SK-N-SH (cell line): ENCODE results near the gene HOXA2. TPM values are rescaled to one million over a fixed set of nuclear protein-coding genes. Genes with fewer than 3 reads are reported as not detected.
A peak's percentile ranks its signal among the peaks of the same experiment; 100 is the strongest.

ENCODE experiments used
- CTCF ChIA-PET: fragments of 300-600, 350-600 bp; formaldehyde crosslinking; extraction: SDS; loops from one replicate; lab custom pipeline; 2021; lab: Yijun Ruan, JAX
- POLR2A ChIA-PET: fragments of 350-600 bp; sonication (Branson Sonifier 250); formaldehyde crosslinking; extraction: SDS; loops from one replicate; lab custom pipeline; 2020; ENCODE audit warnings: antibody characterized with exemption, inconsistent platforms; lab: Yijun Ruan, JAX
- DNase-seq: peaks from one replicate; pipeline ENCODE4 v3.0.0; 2012
- H2AFZ ChIP-seq: fragments of 200-600 bp; sonication (generic); 2 replicates; pipeline ENCODE4 v1.8.1; 2016; ENCODE audit warnings: antibody characterized with exemption, mild to moderate bottlenecking, low read depth
- H3F3A ChIP-seq: fragments of 200-600 bp; sonication (generic); replicated peaks from 2 replicates; pipeline ENCODE3; 2016; ENCODE audit warnings: antibody characterized with exemption, mild to moderate bottlenecking; ENCODE audit not compliant: insufficient read depth
- H3K27ac ChIP-seq, 2 experiments: fragments of 200-500 bp in 1 of 2; fragments of 200-600 bp in 1 of 2; sonication (Bioruptor generic) in 1 of 2; sonication (generic), shearing (Covaris generic) in 1 of 2; 2 replicates each; pipeline versions ENCODE4 v1.5.1 to v1.6.1; 2014 to 2016; ENCODE audit warnings: low read depth in 2 of 2, inconsistent platforms in 1 of 2, low read length in 1 of 2, mild to moderate bottlenecking in 1 of 2, mixed read lengths in 1 of 2
- H3K27me3 ChIP-seq: fragments of 200-600 bp; sonication (generic), shearing (Covaris generic); 2 replicates; pipeline ENCODE4 v1.6.1; 2016; ENCODE audit warnings: mixed run types; ENCODE audit not compliant: insufficient read depth
- H3K36me3 ChIP-seq, 2 experiments: fragments of 200-500 bp in 1 of 2; fragments of 200-600 bp in 1 of 2; sonication (Bioruptor generic) in 1 of 2; sonication (generic) in 1 of 2; replicated peaks in 1 of 2; 2 replicates each; pipeline versions ENCODE3 to v1.5.1; 2014 to 2016; ENCODE audit warnings: low read length in 1 of 2, mild to moderate bottlenecking in 1 of 2; ENCODE audit not compliant: insufficient read depth in 2 of 2, control insufficient read depth in 1 of 2
- H3K4me1 ChIP-seq, 2 experiments: fragments of 200-500 bp in 1 of 2; fragments of 200-600 bp in 1 of 2; sonication (Bioruptor generic) in 1 of 2; sonication (generic), shearing (Covaris generic) in 1 of 2; 2 replicates each; pipeline versions ENCODE4 v1.5.1 to v1.6.1; 2014 to 2016; ENCODE audit warnings: low read depth in 1 of 2, low read length in 1 of 2, mixed run types in 1 of 2; ENCODE audit not compliant: insufficient read depth in 2 of 2, control insufficient read depth in 1 of 2
- H3K4me2 ChIP-seq: fragments of 200-600 bp; sonication (generic), shearing (Covaris generic); 2 replicates; pipeline ENCODE4 v1.6.1; 2017; ENCODE audit warnings: mixed run types
- H3K4me3 ChIP-seq, 2 experiments: fragments of 200-500 bp in 1 of 2; fragments of 200-600 bp in 1 of 2; sonication (Bioruptor generic) in 1 of 2; sonication (generic), shearing (Covaris generic) in 1 of 2; 2 replicates each; pipeline versions ENCODE4 v1.5.1 to v1.8.1; 2014 to 2016; ENCODE audit warnings: low read depth in 2 of 2, inconsistent platforms in 1 of 2, low read length in 1 of 2, mild to moderate bottlenecking in 1 of 2, mixed read lengths in 1 of 2, moderate library complexity in 1 of 2
- H3K79me2 ChIP-seq: fragments of 200-600 bp; sonication (generic); 2 replicates; pipeline ENCODE4 v1.8.1; 2017; ENCODE audit warnings: mild to moderate bottlenecking; ENCODE audit not compliant: insufficient read depth
- H3K9ac ChIP-seq: fragments of 200-600 bp; sonication (generic); 2 replicates; pipeline ENCODE4 v1.6.1; 2017; ENCODE audit warnings: mixed run types
- H3K9me2 ChIP-seq: fragments of 200-600 bp; sonication (generic); 2 replicates; pipeline ENCODE4 v1.6.1; 2017; ENCODE audit warnings: mixed run types
- H3K9me3 ChIP-seq: fragments of 200-600 bp; sonication (generic); 2 replicates; pipeline ENCODE4 v1.6.1; 2017; ENCODE audit warnings: mixed run types, mild to moderate bottlenecking, moderate library complexity
- H4K20me1 ChIP-seq: fragments of 200-600 bp; sonication (generic); 2 replicates; pipeline ENCODE4 v1.6.1; 2017; ENCODE audit warnings: mild to moderate bottlenecking, mixed run types; ENCODE audit not compliant: insufficient read depth
- ELF1 ChIP-seq: IDR thresholded peaks from 2 replicates; pipeline ENCODE4 v1.4.0; 2012
- EP300 ChIP-seq, 2 experiments: IDR thresholded peaks; 2 replicates each; pipeline versions ENCODE4 v1.4.0 to v1.6.1; 2012; ENCODE audit warnings: borderline replicate concordance in 1 of 2, low read depth in 1 of 2, low read length in 1 of 2
- EZH2phosphoT487 ChIP-seq: fragments of 200-600 bp; sonication (generic); IDR thresholded peaks from 2 replicates; pipeline ENCODE4 v1.6.1; 2017; ENCODE audit warnings: low read depth, mixed run types, mild to moderate bottlenecking, antibody characterized with exemption, moderate library complexity, borderline replicate concordance
- RAD21 ChIP-seq: IDR thresholded peaks from 2 replicates; pipeline ENCODE4 v1.6.1; 2012; ENCODE audit warnings: mild to moderate bottlenecking, low read length
- SIN3A ChIP-seq: IDR thresholded peaks from 2 replicates; pipeline ENCODE4 v1.6.1; 2012; ENCODE audit warnings: low read depth, mild to moderate bottlenecking, low read length, moderate library complexity, borderline replicate concordance
- SMC3 ChIP-seq: IDR thresholded peaks from 2 replicates; pipeline ENCODE4 v1.6.1; 2012; ENCODE audit warnings: low read depth, low read length, improper control_type of control experiment
- USF1 ChIP-seq: IDR thresholded peaks from 2 replicates; pipeline ENCODE4 v1.4.0; 2012; ENCODE audit warnings: low read depth, borderline replicate concordance
- WGBS: methylation state at CpG from one replicate; pipeline ENCODE4 v1.1.6; 2017; ENCODE audit warnings: low lambda C conversion rate; 5-methylcytosine and 5-hydroxymethylcytosine counted together
- polyA plus RNA-seq, 3 experiments: library from polyadenylated mRNA; depleted of rRNA; stranded (reverse); fragments of >200 nt; gene quantifications; 2 replicates each; pipeline ENCODE4 v1.2.3, GENCODE V29; 2012

The HOXA2 gene
- polyA plus RNA-seq, 1 of the 3 experiments (the other 2 are of a cell fraction) = not detected

GRCh38 chr7:27116962-27117886 is 14.7 kb upstream of the HOXA2 start (continued):
- TF ChIP-seq EP300 (IDR thresholded peaks at IDR 0.05; ENCODE audit: borderline replicate concordance in 1 of 2, low read depth in 1 of 2, low read length in 1 of 2) = no peak
- TF ChIP-seq USF1 = no peak
- TF ChIP-seq ELF1 = no peak

GRCh38 chr7:27116031-27116961 is 13.8 kb upstream of the HOXA2 start:
- no peak for DNase-seq
- H3K4me3 ChIP-seq = no peak overlapping the region
- no peak overlapping the region for H3K9ac ChIP-seq
- H3K4me2 ChIP-seq = no peak overlapping the region
- no peaks in the 10 kb centered on the region for H3K9me2 ChIP-seq
- no peak overlapping the region for H3K27ac ChIP-seq
- peaks cover 94% of the 10 kb centered on the region for H3K27me3 ChIP-seq
- H2AFZ ChIP-seq = no peak overlapping the region
- TF ChIP-seq SMC3 (no peak), EZH2phosphoT487 (peak; percentile 83; the same call in 1 of the 2 replicates)
- H4K20me1 ChIP-seq = no peaks in the 10 kb centered on the region
- POLR2A ChIA-PET = no interaction called here
- no peaks in the 10 kb centered on the region for H3K36me3 ChIP-seq
- H3K4me1 ChIP-seq = no peaks in the 10 kb centered on the region
- H3K9me3 ChIP-seq = no peaks in the 10 kb centered on the region
- CTCF ChIA-PET = interaction anchor here (0.7 to 2.9 kb wide), 10 partner anchors 10 to 946 kb away, joined by 3 to 9 read pairs (median 4); partner anchors contain the start of genes HOXA4 and HOXA5
- H3K79me2 ChIP-seq = no peaks in the 10 kb centered on the region
- 15% methylated on average over 20 of the region's 20 CpGs for WGBS
- H3F3A ChIP-seq = peaks cover 5% of the 10 kb centered on the region

- POLR2A ChIA-PET = no interaction called here
Measured at GRCh38 chr7:27115221-27116026, 12.9 kb upstream of the HOXA2 start.

More at GRCh38 chr7:27115221-27116026, 12.9 kb upstream of the HOXA2 start:
- H3K27ac ChIP-seq = no peak overlapping the region
- H3K79me2 ChIP-seq = no peaks in the 10 kb centered on the region
- no peak overlapping the region for H2AFZ ChIP-seq
- no peak overlapping the region for H3K4me2 ChIP-seq
- peaks cover 5% of the 10 kb centered on the region for H3F3A ChIP-seq
- 10% methylated on average over 45 of the region's 45 CpGs for WGBS
- TF ChIP-seq SMC3 = no peak
- TF ChIP-seq SIN3A = no peak
- no peak for TF ChIP-seq RAD21
- TF ChIP-seq EZH2phosphoT487 = 0 out of 2 replicates have a peak, but pooled peaks have one; percentile 5
- no peaks in the 10 kb centered on the region for H3K9me3 ChIP-seq
- no peak overlapping the region for H3K4me3 ChIP-seq
- H3K36me3 ChIP-seq = no peaks in the 10 kb centered on the region
- H3K9ac ChIP-seq = no peak overlapping the region
- H3K27me3 ChIP-seq = peaks cover 94% of the 10 kb centered on the region
- H4K20me1 ChIP-seq = no peaks in the 10 kb centered on the region
- H3K4me1 ChIP-seq = no peaks in the 10 kb centered on the region; a peak in 1 of 4 replicates
- DNase-seq = no peak
- no peaks in the 10 kb centered on the region for H3K9me2 ChIP-seq
- CTCF ChIA-PET = interaction anchor here (0.8 to 2.2 kb wide), 8 partner anchors 11 to 434 kb away, joined by 3 to 6 read pairs (median 3); partner anchors contain the start of genes HOXA4 and HOXA5
